ENCODE results near the gene JAM3.

JAM3 gene

GRCh38 chr11:134039726-134040385, 29.0 kb upstream of the JAM3 start:
- no peak for DNase-seq

- no peak for DNase-seq
These were observed 28.2 kb upstream of the JAM3 start for GRCh38 chr11:134040386-134041302.

- DNase-seq = no peak
These were observed 27.5 kb upstream of the JAM3 start for GRCh38 chr11:134041349-134041748.

GRCh38 chr11:134041791-134042696, 26.8 kb upstream of the JAM3 start:
- no peak for DNase-seq

- DNase-seq = no peak
These were observed 25.0 kb upstream of the JAM3 start for GRCh38 chr11:134043821-134044420.

- no peak for DNase-seq
These were observed 24.2 kb upstream of the JAM3 start for GRCh38 chr11:134044514-134045284.

- DNase-seq = peak; percentile 60
These were observed 22.9 kb upstream of the JAM3 start for GRCh38 chr11:134045799-134046635.

GRCh38 chr11:134046681-134047449, 22.0 kb upstream of the JAM3 start:
- no peak for DNase-seq

GRCh38 chr11:134047586-134047999, 21.3 kb upstream of the JAM3 start:
- no peak for DNase-seq

GRCh38 chr11:134048028-134048427, 20.8 kb upstream of the JAM3 start:
- no peak for DNase-seq

- peak; percentile 36 for DNase-seq
These were observed 19.6 kb upstream of the JAM3 start for GRCh38 chr11:134049303-134049702.

GRCh38 chr11:134050541-134051383, 18.1 kb upstream of the JAM3 start:
- peak; percentile 94 for DNase-seq

GRCh38 chr11:134052395-134052987, 16.4 kb upstream of the JAM3 start:
- DNase-seq = no peak

GRCh38 chr11:134052988-134053945, 15.6 kb upstream of the JAM3 start:
- DNase-seq = no peak

- no peak for DNase-seq
These were observed 13.8 kb upstream of the JAM3 start for GRCh38 chr11:134055029-134055428.

GRCh38 chr11:134060316-134060715, 8.6 kb upstream of the JAM3 start:
- no peak for DNase-seq

All from NCI-H345 (cell line).